ENCODE measurements around the gene KRT72.

Gene KRT72

GRCh38 chr12:52629281-52630007 lies 28.2 kb upstream of the KRT72 start:
- DNase-seq: no peak

- no peak for DNase-seq
These were observed 27.6 kb upstream of the KRT72 start for GRCh38 chr12:52628841-52629240.

DNA sequence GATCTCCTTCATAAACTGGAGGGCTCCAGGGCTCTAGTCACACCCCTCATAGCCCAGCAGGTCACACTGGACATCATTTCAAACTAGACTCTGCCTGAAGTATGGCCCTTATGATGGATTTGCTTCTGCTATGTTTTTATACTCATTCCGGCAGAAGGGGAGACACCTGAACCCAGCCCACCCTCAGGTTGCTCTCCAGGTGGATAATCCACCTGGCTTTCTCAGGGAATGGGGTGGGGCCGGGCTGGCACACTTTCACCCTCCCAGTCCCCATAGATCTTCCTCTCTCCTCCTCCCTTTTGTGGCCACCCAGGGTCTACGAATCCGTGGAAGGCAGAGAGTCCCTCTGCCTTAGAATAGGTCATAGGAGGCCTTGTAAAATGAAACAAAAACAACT lies 26.8 kb upstream of the KRT72 start:
- no peak for DNase-seq

DNA sequence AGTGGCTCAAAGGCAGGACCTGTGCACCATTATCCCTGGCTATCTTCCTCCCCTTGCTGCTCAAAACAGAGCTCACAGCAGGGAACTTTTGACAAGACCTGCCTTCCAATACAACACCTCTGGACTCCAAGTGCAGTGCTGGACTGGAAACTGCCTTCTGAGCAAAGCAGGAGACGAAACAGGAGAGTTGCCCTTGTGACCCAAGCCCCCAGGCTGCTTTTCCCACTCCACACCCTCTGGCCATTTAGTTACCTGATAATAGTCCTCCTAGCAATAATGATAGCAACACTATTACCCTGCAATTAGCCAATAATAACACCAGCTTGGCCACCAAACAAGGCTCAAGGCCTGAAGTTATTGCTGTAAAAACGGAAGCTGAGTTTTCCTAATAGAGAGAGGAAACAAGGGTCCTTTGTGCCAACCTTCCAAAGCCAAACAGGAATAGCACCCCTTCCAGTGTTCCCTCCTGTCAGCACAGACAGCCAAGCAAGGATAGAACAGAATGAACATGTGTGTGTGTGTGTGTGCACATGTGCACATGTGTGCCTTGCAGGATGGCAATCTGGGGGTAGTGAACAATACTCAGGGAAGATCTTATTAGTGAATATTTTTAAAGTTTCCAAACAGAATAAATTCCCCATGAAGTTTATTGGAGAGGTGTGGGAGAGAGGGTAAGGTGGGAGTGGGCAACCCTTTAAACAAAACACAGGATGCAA lies 26.3 kb upstream of the KRT72 start:
- DNase-seq: no peak

- no peak for DNase-seq
These were observed 21.1 kb upstream of the KRT72 start for GRCh38 chr12:52622349-52622748.

GRCh38 chr12:52618866-52619265 lies 17.6 kb upstream of the KRT72 start:
- DNase-seq: no peak

DNA sequence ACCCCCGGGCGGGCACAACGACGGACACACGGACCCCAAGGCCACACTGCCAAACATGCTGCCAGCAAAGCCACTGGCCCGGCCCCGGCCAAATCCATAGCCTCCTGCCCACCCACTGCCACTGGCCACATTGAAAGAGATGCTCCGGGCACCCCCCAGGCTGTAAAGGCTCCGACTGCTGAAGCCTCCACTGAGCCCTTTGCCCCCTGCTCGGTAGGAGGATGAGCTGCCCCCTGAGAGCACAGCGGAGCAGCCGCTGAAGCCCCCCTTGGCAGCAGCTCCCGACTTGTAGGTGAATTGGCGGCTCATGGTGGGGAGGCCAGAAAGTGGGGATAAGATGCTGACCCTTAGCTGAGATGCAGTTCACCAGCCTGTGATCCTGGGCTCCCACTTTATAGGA lies 17.0 kb upstream of the KRT72 start, which contains the start of gene KRT73:
TSS of gene KRT73 (minus strand) at position 344 of the 400 bp plus-strand sequence. CDS start at position 309, 35 bp downstream.
- no peak for DNase-seq

GRCh38 chr12:52617403-52617785 lies 16.1 kb upstream of the KRT72 start:
- DNase-seq: no peak

DNA sequence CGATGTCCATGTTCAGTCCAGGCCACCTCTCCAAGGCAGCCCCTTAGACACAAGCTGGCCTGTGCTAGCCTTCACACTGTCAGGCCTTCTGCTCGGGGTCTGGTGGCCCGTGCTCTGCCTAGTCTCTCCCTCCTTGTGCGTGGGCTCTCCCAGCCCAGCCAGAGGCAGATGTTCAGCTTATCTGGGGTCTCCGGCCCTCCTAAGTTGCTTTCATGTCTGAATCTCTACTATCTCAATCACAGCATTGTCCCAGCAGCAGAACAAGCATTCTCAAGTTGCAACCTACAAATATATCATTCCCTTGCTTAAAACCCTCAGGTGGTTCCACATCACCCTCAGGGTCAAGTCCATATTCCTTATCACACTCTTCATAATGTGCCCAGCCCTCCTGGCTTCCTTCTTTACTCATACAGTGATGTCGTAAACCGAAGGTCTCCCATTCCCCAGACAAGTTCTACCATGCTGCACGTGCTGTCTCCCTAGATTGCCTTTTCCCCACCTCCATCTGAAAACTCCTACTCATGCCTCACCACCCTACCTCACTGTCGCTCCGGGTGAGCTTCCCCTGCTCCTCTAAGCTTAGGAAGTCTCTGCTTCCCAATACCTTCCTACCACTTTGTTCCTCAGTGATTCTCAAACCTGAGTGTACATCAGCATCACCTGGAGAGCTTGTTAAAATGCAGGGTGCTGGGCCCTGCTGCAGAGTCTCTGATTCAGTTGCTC lies 15.6 kb upstream of the KRT72 start:
- DNase-seq: no peak

- DNase-seq: no peak
These were observed 14.6 kb upstream of the KRT72 start for GRCh38 chr12:52615912-52616311.

GRCh38 chr12:52615208-52615868 lies 14.1 kb upstream of the KRT72 start:
- DNase-seq: no peak

- DNase-seq: no peak
These were observed 13.3 kb upstream of the KRT72 start for GRCh38 chr12:52614381-52615207.

DNA sequence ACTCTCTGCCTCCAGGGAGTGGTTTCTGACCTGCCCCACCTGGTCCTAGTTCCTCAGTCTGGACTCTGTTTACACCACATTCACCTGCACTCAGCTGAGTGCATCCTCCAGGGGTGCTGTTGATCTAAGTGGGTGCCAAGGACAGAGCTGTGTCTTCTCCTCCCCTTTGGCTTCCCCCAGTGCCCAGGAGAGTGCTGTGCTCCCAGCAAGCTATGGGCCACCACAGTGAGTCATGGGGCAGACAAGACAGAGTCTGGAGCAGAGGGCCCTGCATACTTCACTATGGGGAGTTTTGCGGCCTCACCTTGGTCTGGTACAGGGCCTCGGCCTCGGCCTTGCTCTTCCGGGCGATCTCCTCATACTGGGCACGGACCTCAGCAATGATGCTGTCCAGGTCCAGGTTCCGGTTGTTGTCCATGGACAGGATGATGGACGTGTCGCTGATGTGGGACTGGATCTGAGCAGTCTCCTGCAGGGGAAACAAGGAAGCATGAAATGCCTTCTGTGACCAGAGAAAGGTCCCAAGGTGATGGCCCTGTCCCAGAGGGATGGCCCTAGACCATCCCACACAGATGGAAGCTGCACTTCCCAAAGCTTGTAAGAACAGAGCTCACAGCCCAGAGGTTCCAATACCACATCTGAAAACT lies 12.2 kb upstream of the KRT72 start:
- DNase-seq: no peak

DNA sequence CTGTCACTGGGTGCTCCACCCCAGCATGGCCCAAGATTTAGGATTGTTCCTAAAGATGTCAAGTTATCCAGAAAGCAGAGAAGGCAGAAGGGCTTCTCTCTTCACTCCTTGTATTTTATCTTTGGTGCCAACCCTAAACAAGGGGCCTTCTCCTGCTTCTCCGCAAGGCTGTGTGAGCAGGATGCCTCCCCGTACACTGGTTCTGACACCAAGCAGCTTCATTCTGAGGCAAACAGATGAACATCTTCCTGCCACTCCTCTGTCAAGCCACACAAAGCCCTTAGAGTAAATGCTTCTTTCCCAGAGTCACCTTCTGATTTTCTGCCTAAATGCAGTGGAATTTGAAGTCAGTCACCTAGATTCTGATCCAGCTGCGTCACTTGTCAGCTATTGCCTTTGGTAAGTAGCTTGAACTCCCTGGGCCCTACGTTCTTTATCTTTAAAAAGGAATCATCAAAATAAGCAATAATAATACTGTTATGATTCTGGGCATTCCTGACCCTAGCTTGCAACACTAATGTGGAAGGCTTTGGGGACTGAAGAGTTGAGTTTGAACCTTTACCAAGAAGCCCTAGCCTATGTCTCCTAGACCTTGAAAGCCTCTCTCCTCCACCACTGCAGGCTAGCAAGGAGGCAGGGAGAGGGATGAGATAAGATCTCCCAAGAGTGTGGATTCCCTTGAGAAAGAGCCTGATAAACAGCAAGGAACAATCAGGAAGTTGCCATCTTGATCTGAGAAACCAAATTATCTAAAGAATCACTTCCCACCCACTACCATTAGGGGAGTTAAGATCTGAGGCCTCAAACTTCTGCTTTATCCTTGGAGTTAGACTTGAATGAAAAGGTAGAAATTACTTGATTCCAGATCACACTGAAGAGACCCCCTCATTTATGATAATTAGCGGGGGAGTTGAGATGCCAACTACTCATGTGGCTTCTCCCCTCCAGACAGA lies 11.4 kb upstream of the KRT72 start:
- DNase-seq: no peak

- DNase-seq: no peak
These were observed 9.8 kb upstream of the KRT72 start for GRCh38 chr12:52611080-52611468.

GRCh38 chr12:52608826-52609630 lies 7.8 kb upstream of the KRT72 start:
- DNase-seq: no peak

DNA sequence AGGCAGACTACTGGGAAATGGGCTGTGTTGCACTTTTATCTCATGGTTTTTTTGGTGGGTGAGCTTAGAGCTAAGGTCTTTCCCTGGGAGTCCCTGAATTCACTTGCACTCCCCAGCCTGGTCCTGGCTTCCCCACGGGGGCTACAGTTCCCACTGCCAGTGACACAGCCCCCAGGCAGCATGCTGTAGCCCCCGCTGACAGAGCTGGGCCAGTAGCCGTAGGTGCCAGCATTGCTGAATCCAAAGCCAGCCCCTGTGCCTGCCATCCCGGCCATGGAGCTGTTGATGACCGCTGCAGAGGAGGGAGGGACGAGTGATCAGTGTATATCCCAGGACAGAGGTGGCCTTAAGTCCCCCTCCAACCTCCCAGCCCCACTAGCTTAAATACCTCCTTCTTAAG lies 6.9 kb upstream of the KRT72 start:
- no peak for DNase-seq

- no peak for DNase-seq
These were observed 6.1 kb upstream of the KRT72 start for GRCh38 chr12:52607314-52607713.

DNA sequence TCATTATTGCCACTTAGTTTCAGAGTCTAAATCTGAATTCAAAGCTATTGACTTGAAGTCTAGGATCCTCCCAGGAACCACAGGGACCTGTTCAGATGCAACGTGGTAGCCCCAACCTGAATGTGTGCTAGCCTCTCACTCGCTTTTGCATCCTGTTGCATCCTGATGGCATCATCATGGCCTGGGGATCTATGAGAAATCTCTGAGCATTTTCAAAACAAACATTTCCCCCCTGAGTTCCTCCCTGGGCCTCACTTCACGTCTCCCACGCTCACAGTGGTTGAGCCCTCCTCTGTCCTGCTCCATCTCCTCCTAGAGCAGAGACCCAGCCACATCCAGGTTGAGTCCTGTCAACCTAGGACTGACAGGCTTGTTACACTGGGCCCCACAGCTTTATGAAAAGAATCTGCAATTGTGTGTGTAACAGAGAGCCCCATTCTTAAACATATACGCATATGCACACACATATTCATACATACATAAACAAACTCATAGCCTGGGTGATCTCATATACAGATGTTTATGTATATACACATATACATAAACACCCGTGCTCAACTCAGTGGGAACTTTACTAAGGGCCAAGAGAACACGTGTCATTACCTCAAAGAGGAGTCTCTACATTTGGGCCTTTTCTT lies 5.4 kb upstream of the KRT72 start:
- DNase-seq: no peak
